CD4-positive, CD25-positive, alpha-beta regulatory T cell (primary cell): ENCODE results near the gene EPHA6. TPM values are rescaled to one million over a fixed set of nuclear protein-coding genes. Genes with fewer than 3 reads are reported as not detected.

ENCODE experiments used
- ATAC-seq, 2 donors: fragments of 150-1000 bp; cut with Tn5 transposase; one replicate each; pipeline ENCODE4 v1.10.0; 2021; ENCODE audit warnings: low read depth in 2 of 2, moderate number of reproducible peaks in 2 of 2, moderate library complexity in 1 of 2
- DNase-seq, 3 donors: peaks; one replicate each; pipeline versions ENCODE4 v3.0.0 to v3.0.0-alpha.2; 2012 to 2022; ENCODE audit warnings: mixed read lengths in 1 of 3
- H3K27ac ChIP-seq: one replicate; pipeline ENCODE4 v1.7.0; 2013; ENCODE audit warnings: mild to moderate bottlenecking, low read length; ENCODE audit not compliant: insufficient read depth, poor library complexity, severe bottlenecking
- H3K27me3 ChIP-seq: one replicate; pipeline ENCODE4 v1.7.0; 2013; ENCODE audit warnings: low read length; ENCODE audit not compliant: control insufficient read depth, insufficient read depth
- H3K36me3 ChIP-seq: one replicate; pipeline ENCODE4 v1.7.0; 2013; ENCODE audit warnings: mild to moderate bottlenecking, low read length, moderate library complexity; ENCODE audit not compliant: control insufficient read depth, insufficient read depth
- H3K4me1 ChIP-seq: 2 replicates; pipeline ENCODE4 v1.7.0; 2013; ENCODE audit warnings: mild to moderate bottlenecking, low read length; ENCODE audit not compliant: insufficient read depth, control insufficient read depth, poor library complexity, severe bottlenecking
- H3K4me3 ChIP-seq: one replicate; pipeline ENCODE4 v1.7.0; 2013; ENCODE audit warnings: low read depth, mild to moderate bottlenecking, low read length, moderate library complexity
- H3K9me3 ChIP-seq, 2 experiments: 1 replicate in 1 of 2; 2 replicates in 1 of 2; pipeline ENCODE4 v1.7.0; 2013; ENCODE audit warnings: low read length in 2 of 2, mild to moderate bottlenecking in 1 of 2, moderate library complexity in 1 of 2; ENCODE audit not compliant: control insufficient read depth in 2 of 2
- H3K27ac Mint-ChIP-seq, 3 donors: one replicate each; pipeline ENCODE4 v1.8.0; 2020 to 2022; ENCODE audit warnings: mild to moderate bottlenecking in 3 of 3, mixed read lengths in 3 of 3, moderate library complexity in 2 of 3
- H3K27me3 Mint-ChIP-seq: one replicate; pipeline ENCODE4 v1.8.0; 2022; ENCODE audit warnings: mild to moderate bottlenecking, mixed read lengths
- H3K36me3 Mint-ChIP-seq: one replicate; pipeline ENCODE4 v1.8.0; 2020; ENCODE audit warnings: mixed read lengths
- H3K4me1 Mint-ChIP-seq, 4 donors: one replicate each; pipeline ENCODE4 v1.8.0; 2020 to 2022; ENCODE audit warnings: mixed read lengths in 4 of 4, mild to moderate bottlenecking in 1 of 4
- H3K4me3 Mint-ChIP-seq, 4 donors: one replicate each; pipeline ENCODE4 v1.8.0; 2020 to 2022; ENCODE audit warnings: mild to moderate bottlenecking in 4 of 4, mixed read lengths in 4 of 4, moderate library complexity in 3 of 4
- H3K9me3 Mint-ChIP-seq, 7 donors: one replicate each; pipeline ENCODE4 v1.8.0; 2020 to 2022; ENCODE audit warnings: mixed read lengths in 7 of 7, mild to moderate bottlenecking in 3 of 7, moderate library complexity in 2 of 7
- polyA plus RNA-seq, 4 donors: library from polyadenylated mRNA; unstranded; fragments of 300-500 nt; fragmentation: Illumina TruSeq; gene quantifications; one replicate each; pipeline ENCODE4 v1.2.3, GENCODE V29; 2021
- total RNA-seq: library from RNA; stranded (reverse); gene quantifications from one replicate; pipeline ENCODE4 v1.2.3, GENCODE V29; 2022

EPHA6 gene
- total and polyA plus RNA-seq, 5 donors from 2014 or later = not detected

- ATAC-seq = no peak
- no peak for DNase-seq
These were observed 545.6 kb downstream of the EPHA6 start for GRCh38 chr3:97359977-97360376.

GRCh38 chr3:97360804-97361203 is 546.4 kb downstream of the EPHA6 start:
- Mint-ChIP-seq H3K9me3 (peaks cover 0 to 5% (median 0%) of the 10 kb centered on the region in 7 donors), H3K36me3 (no peaks in the 10 kb centered on the region), H3K4me3 (no peak overlapping the region)

More at GRCh38 chr3:97359977-97360376, 545.6 kb downstream of the EPHA6 start:
- Mint-ChIP-seq H3K36me3 (no peaks in the 10 kb centered on the region), H3K27ac (no peak overlapping the region), H3K4me1 (no peaks in the 10 kb centered on the region), H3K27me3 (no peaks in the 10 kb centered on the region), H3K9me3 (peaks cover 0 to 6% (median 0%) of the 10 kb centered on the region in 7 donors), H3K4me3 (no peak overlapping the region)
- Histone ChIP-seq H3K9me3 (no peaks in the 10 kb centered on the region), H3K27ac (no peak overlapping the region), H3K36me3 (no peaks in the 10 kb centered on the region), H3K4me1 (no peaks in the 10 kb centered on the region), H3K27me3 (no peaks in the 10 kb centered on the region), H3K4me3 (no peak overlapping the region)

GRCh38 chr3:97384583-97384982 is 570.2 kb downstream of the EPHA6 start:
- Mint-ChIP-seq H3K4me1 (no peaks in the 10 kb centered on the region), H3K27me3 (no peaks in the 10 kb centered on the region), H3K4me3 (no peak overlapping the region), H3K36me3 (no peaks in the 10 kb centered on the region), H3K27ac (no peak overlapping the region), H3K9me3 (peaks cover 2 to 12% (median 6%) of the 10 kb centered on the region in 7 donors)
- no peak overlapping the region for H3K27ac ChIP-seq
- no peak for DNase-seq
- H3K9me3 ChIP-seq = peaks cover 0 to 3% of the 10 kb centered on the region in 2 experiments
- no peaks in the 10 kb centered on the region for H3K36me3 ChIP-seq
- no peak overlapping the region for H3K4me3 ChIP-seq
- H3K27me3 ChIP-seq = no peaks in the 10 kb centered on the region
- ATAC-seq = no peak
- H3K4me1 ChIP-seq = no peaks in the 10 kb centered on the region

More at GRCh38 chr3:97360804-97361203, 546.4 kb downstream of the EPHA6 start:
- H3K4me1 ChIP-seq = no peaks in the 10 kb centered on the region
- H3K4me3 ChIP-seq = no peak overlapping the region
- H3K27ac ChIP-seq = no peak overlapping the region
- ATAC-seq (no peak), DNase-seq (no peak)
- Mint-ChIP-seq H3K27me3 (no peaks in the 10 kb centered on the region), H3K4me1 (no peaks in the 10 kb centered on the region), H3K27ac (no peak overlapping the region)
- no peaks in the 10 kb centered on the region for H3K36me3 ChIP-seq
- no peaks in the 10 kb centered on the region for H3K9me3 ChIP-seq
- H3K27me3 ChIP-seq = no peaks in the 10 kb centered on the region

- no peak overlapping the region for H3K4me3 ChIP-seq
- Mint-ChIP-seq H3K27ac (no peak overlapping the region), H3K4me3 (no peak overlapping the region), H3K27me3 (no peaks in the 10 kb centered on the region), H3K36me3 (no peaks in the 10 kb centered on the region), H3K9me3 (peaks cover 2 to 12% (median 5%) of the 10 kb centered on the region in 7 donors), H3K4me1 (no peaks in the 10 kb centered on the region)
- no peaks in the 10 kb centered on the region for H3K4me1 ChIP-seq
- no peak overlapping the region for H3K27ac ChIP-seq
- no peaks in the 10 kb centered on the region for H3K27me3 ChIP-seq
- no peak for ATAC-seq
- H3K36me3 ChIP-seq = no peaks in the 10 kb centered on the region
- H3K9me3 ChIP-seq = peaks cover 0 to 3% of the 10 kb centered on the region in 2 experiments
- DNase-seq = no peak
These were observed 574.4 kb downstream of the EPHA6 start for GRCh38 chr3:97388774-97389173.

GRCh38 chr3:97389936-97390335 is 575.5 kb downstream of the EPHA6 start:
- no peak overlapping the region for H3K27ac Mint-ChIP-seq
- H3K36me3 ChIP-seq = no peaks in the 10 kb centered on the region
- peaks cover 0 to 3% of the 10 kb centered on the region in 2 experiments for H3K9me3 ChIP-seq
- H3K36me3 Mint-ChIP-seq = no peaks in the 10 kb centered on the region
- no peaks in the 10 kb centered on the region for H3K4me1 Mint-ChIP-seq
- peaks cover 3 to 12% (median 6%) of the 10 kb centered on the region in 7 donors for H3K9me3 Mint-ChIP-seq
- no peak overlapping the region for H3K27ac ChIP-seq
- no peak for ATAC-seq
- H3K4me3 Mint-ChIP-seq = no peak overlapping the region
- H3K27me3 ChIP-seq = no peaks in the 10 kb centered on the region
- no peaks in the 10 kb centered on the region for H3K27me3 Mint-ChIP-seq
- H3K4me3 ChIP-seq = no peak overlapping the region
- no peak for DNase-seq
- no peaks in the 10 kb centered on the region for H3K4me1 ChIP-seq

- peaks cover 0 to 10% (median 6%) of the 10 kb centered on the region in 7 donors for H3K9me3 Mint-ChIP-seq
- no peak overlapping the region for H3K4me3 Mint-ChIP-seq
- H3K9me3 ChIP-seq = peaks cover 0 to 3% of the 10 kb centered on the region in 2 experiments
- ATAC-seq (no peak), DNase-seq (no peak)
- no peak overlapping the region for H3K27ac ChIP-seq
- no peaks in the 10 kb centered on the region for H3K27me3 ChIP-seq
- no peak overlapping the region for H3K4me3 ChIP-seq
- no peaks in the 10 kb centered on the region for H3K36me3 ChIP-seq
- H3K27ac Mint-ChIP-seq = no peak overlapping the region
- no peaks in the 10 kb centered on the region for H3K27me3 Mint-ChIP-seq
- no peaks in the 10 kb centered on the region for H3K4me1 Mint-ChIP-seq
- no peaks in the 10 kb centered on the region for H3K4me1 ChIP-seq
- no peaks in the 10 kb centered on the region for H3K36me3 Mint-ChIP-seq
These were observed 576.8 kb downstream of the EPHA6 start for GRCh38 chr3:97391167-97391566.

- Mint-ChIP-seq H3K4me3 (no peak overlapping the region), H3K4me1 (no peaks in the 10 kb centered on the region), H3K9me3 (peaks cover 0 to 8% (median 0%) of the 10 kb centered on the region in 7 donors), H3K27me3 (no peaks in the 10 kb centered on the region), H3K36me3 (no peaks in the 10 kb centered on the region), H3K27ac (no peak overlapping the region)
- no peak for ATAC-seq
- no peak overlapping the region for H3K4me3 ChIP-seq
- H3K4me1 ChIP-seq = no peaks in the 10 kb centered on the region
- no peak overlapping the region for H3K27ac ChIP-seq
- no peak for DNase-seq
- no peaks in the 10 kb centered on the region for H3K27me3 ChIP-seq
- no peaks in the 10 kb centered on the region for H3K9me3 ChIP-seq
- no peaks in the 10 kb centered on the region for H3K36me3 ChIP-seq
These were observed 595.2 kb downstream of the EPHA6 start for GRCh38 chr3:97409612-97410011.

- Histone ChIP-seq H3K27me3 (no peaks in the 10 kb centered on the region), H3K36me3 (no peaks in the 10 kb centered on the region), H3K27ac (no peak overlapping the region), H3K9me3 (no peaks in the 10 kb centered on the region), H3K4me3 (no peak overlapping the region), H3K4me1 (no peaks in the 10 kb centered on the region)
- no peak overlapping the region for H3K4me3 Mint-ChIP-seq
- H3K36me3 Mint-ChIP-seq = no peaks in the 10 kb centered on the region
- H3K4me1 Mint-ChIP-seq = no peaks in the 10 kb centered on the region
- H3K27ac Mint-ChIP-seq = no peak overlapping the region
- ATAC-seq (no peak), DNase-seq (no peak)
- no peaks in the 10 kb centered on the region for H3K27me3 Mint-ChIP-seq
- H3K9me3 Mint-ChIP-seq = peaks cover 2 to 16% (median 8%) of the 10 kb centered on the region in 7 donors
These were observed 607.2 kb downstream of the EPHA6 start for GRCh38 chr3:97421565-97421964.
